BJ (cell line): ENCODE data around the gene RGS3. TPM values are rescaled to one million over a fixed set of nuclear protein-coding genes. Genes with fewer than 3 reads are reported as not detected.

ENCODE experiments used
- CTCF ChIA-PET: fragments of 350-600 bp; formaldehyde crosslinking; extraction: SDS; loops from one replicate; lab custom pipeline; 2021; ENCODE audit warnings: antibody characterized with exemption, inconsistent platforms; lab: Yijun Ruan, JAX
- POLR2A ChIA-PET: fragments of 300-600 bp; sonication (Branson Sonifier 250); formaldehyde crosslinking; extraction: SDS; loops from one replicate; lab custom pipeline; 2021; ENCODE audit warnings: antibody characterized with exemption; lab: Charles Lee
- DNase-seq: peaks from one replicate; pipeline ENCODE4 v3.0.0-alpha.2; 2011; ENCODE audit warnings: low read depth
- H3K27me3 ChIP-seq: 2 replicates; pipeline ENCODE4 v1.6.0; 2011; ENCODE audit warnings: low read length; ENCODE audit not compliant: control insufficient read depth, insufficient read depth
- H3K36me3 ChIP-seq: 2 replicates; pipeline ENCODE4 v1.5.1; 2011; ENCODE audit warnings: low read length; ENCODE audit not compliant: control insufficient read depth, insufficient read depth
- H3K4me3 ChIP-seq: 2 replicates; pipeline ENCODE4 v1.5.1; 2011; ENCODE audit warnings: low read depth, mild to moderate bottlenecking, control low read depth, low read length
- CTCF ChIP-seq: IDR thresholded peaks from 2 replicates; pipeline ENCODE4 v1.5.1; 2011; ENCODE audit warnings: low read depth, mild to moderate bottlenecking, control low read depth, inconsistent platforms, low read length, moderate library complexity; ENCODE audit not compliant: insufficient read depth
- polyA plus RNA-seq: library from polyadenylated mRNA; depleted of rRNA; stranded (reverse); fragments of >200 nt; gene quantifications from 2 replicates; pipeline ENCODE4 v1.2.3, GENCODE V29; 2011

Gene RGS3
- polyA plus RNA-seq, 1 experiment: 66.4 TPM

GRCh38 chr9:113621309-113621791 is 157.8 kb downstream of the RGS3 start:
- H3K36me3 ChIP-seq: no peaks in the 10 kb centered on the region
- ChIA-PET POLR2A (interaction anchor here (1.2 kb wide), 1 partner anchor 22 kb away, joined by 3 read pairs; no protein-coding TSS in a partner anchor), CTCF (interaction anchor here (1.2 to 1.9 kb wide), 8 partner anchors 15 to 220 kb away, joined by 3 to 10 read pairs (median 5); partner anchors contain the start of gene ALAD)
- no peaks in the 10 kb centered on the region for H3K27me3 ChIP-seq
- DNase-seq: peak; percentile 86
- no peak for TF ChIP-seq CTCF
- no peak overlapping the region for H3K4me3 ChIP-seq

- Histone ChIP-seq H3K4me3 (no peak overlapping the region), H3K36me3 (no peaks in the 10 kb centered on the region), H3K27me3 (no peaks in the 10 kb centered on the region)
- ChIA-PET POLR2A (interaction anchor here (1.2 kb wide), 1 partner anchor 23 kb away, joined by 3 read pairs; no protein-coding TSS in a partner anchor), CTCF (interaction anchor here (1.1 to 1.9 kb wide), 10 partner anchors 15 to 220 kb away, joined by 3 to 10 read pairs (median 5); partner anchors contain the start of gene ALAD)
- TF ChIP-seq CTCF: no peak
- no peak for DNase-seq
These were observed 158.5 kb downstream of the RGS3 start for GRCh38 chr9:113621980-113622379.

GRCh38 chr9:113622600-113623400 is 159.3 kb downstream of the RGS3 start:
- no peaks in the 10 kb centered on the region for H3K36me3 ChIP-seq
- H3K4me3 ChIP-seq: no peak overlapping the region
- no peaks in the 10 kb centered on the region for H3K27me3 ChIP-seq
- no peak for TF ChIP-seq CTCF
- ChIA-PET POLR2A (interaction anchor here (0.6 kb wide), 1 partner anchor 472 kb away, joined by 14 read pairs; the partner anchor contains the start of gene SLC31A2), CTCF (interaction anchor here (0.9 to 1.9 kb wide), 6 partner anchors 20 to 221 kb away, joined by 3 to 10 read pairs (median 5); partner anchors contain the start of gene ALAD)
- DNase-seq: no peak

GRCh38 chr9:113623851-113624485 is 160.4 kb downstream of the RGS3 start:
- DNase-seq: no peak
- no peak overlapping the region for H3K4me3 ChIP-seq
- no peaks in the 10 kb centered on the region for H3K36me3 ChIP-seq
- no peaks in the 10 kb centered on the region; the same call in 1 of the 2 replicates for H3K27me3 ChIP-seq
- CTCF ChIA-PET: no interaction called here
- POLR2A ChIA-PET: no interaction called here
- no peak for TF ChIP-seq CTCF

- CTCF ChIA-PET: interaction anchor here (3.5 kb wide), 1 partner anchor 30 kb away, joined by 19 read pairs; no protein-coding TSS in a partner anchor
- Histone ChIP-seq H3K27me3 (no peaks in the 10 kb centered on the region; the same call in 1 of the 2 replicates), H3K4me3 (no peak overlapping the region), H3K36me3 (no peaks in the 10 kb centered on the region)
- no peak for DNase-seq
- POLR2A ChIA-PET: no interaction called here
- TF ChIP-seq CTCF: no peak
These were observed 161.2 kb downstream of the RGS3 start for GRCh38 chr9:113624721-113625120.
